K562 (cell line): ENCODE data around the gene ST3GAL3. TPM values are rescaled to one million over a fixed set of nuclear protein-coding genes. Genes with fewer than 3 reads are reported as not detected.

Source experiments
- CBX8 ChIP-seq: fragments of 200-600 bp; sonication (generic); IDR thresholded peaks from 2 replicates; pipeline ENCODE4 v1.6.1; 2012; ENCODE audit warnings: borderline replicate concordance, mixed run types, low read depth, mild to moderate bottlenecking, moderate library complexity, mixed read lengths, low read length, control low read depth, inconsistent platforms; ENCODE audit not compliant: poor library complexity, severe bottlenecking; ENCODE audit errors: extremely low read depth
- E2F6 ChIP-seq, 2 experiments: IDR thresholded peaks; 2 replicates each; pipeline ENCODE4 v1.6.1; 2011; ENCODE audit warnings: borderline replicate concordance in 1 of 2, control low read depth in 1 of 2, low read depth in 1 of 2, low read length in 1 of 2, mild to moderate bottlenecking in 1 of 2, mixed read lengths in 1 of 2, moderate library complexity in 1 of 2; ENCODE audit not compliant: insufficient read depth in 1 of 2, insufficient read length in 1 of 2, poor library complexity in 1 of 2, severe bottlenecking in 1 of 2; ENCODE audit errors: extremely low read depth in 1 of 2
- EP400 ChIP-seq: fragments of 450-650 bp; IDR thresholded peaks from 2 replicates; pipeline ENCODE4 v1.6.1; 2017; ENCODE audit warnings: antibody characterized with exemption, mild to moderate bottlenecking, moderate library complexity
- FIP1L1 ChIP-seq: fragments of 200-400 bp; formaldehyde crosslinking; IDR thresholded peaks from 2 replicates; pipeline ENCODE4 v1.6.1; 2018; ENCODE audit warnings: mild to moderate bottlenecking, low read depth, low read length; ENCODE audit not compliant: poor library complexity, severe bottlenecking
- FOXO4 ChIP-seq: fragments of 450-650 bp; formaldehyde crosslinking; IDR thresholded peaks from 2 replicates; pipeline ENCODE4 v1.4.0; 2020; ENCODE audit warnings: mild to moderate bottlenecking, moderate library complexity
- HMBOX1 ChIP-seq: sonication (generic); IDR thresholded peaks from 2 replicates; pipeline ENCODE4 v1.6.1; 2016
- LCOR ChIP-seq: sonication (generic); formaldehyde crosslinking; IDR thresholded peaks from 2 replicates; pipeline ENCODE4 v1.8.0; 2022; ENCODE audit warnings: mild to moderate bottlenecking, missing genetic modification reagents
- MYNN ChIP-seq, 2 experiments: sonication (generic); formaldehyde crosslinking in 1 of 2; IDR thresholded peaks; 2 replicates each; pipeline versions ENCODE4 v1.5.0 to v1.6.1; 2016 to 2020; ENCODE audit warnings: antibody characterized with exemption in 1 of 2, missing genetic modification reagents in 1 of 2
- OTX1 ChIP-seq: fragments of 450-650 bp; formaldehyde crosslinking; IDR thresholded peaks from 2 replicates; pipeline ENCODE4 v1.4.0; 2022; ENCODE audit warnings: mild to moderate bottlenecking
- PHB ChIP-seq: fragments of 250-450 bp; sonication (Bioruptor Pico); IDR thresholded peaks from 2 replicates; pipeline ENCODE4 v1.5.0; 2021
- PHF20 ChIP-seq: fragments of 450-650 bp; IDR thresholded peaks from 2 replicates; pipeline ENCODE4 v1.6.1; 2018; ENCODE audit not compliant: partially characterized antibody
- RBM39 ChIP-seq: fragments of 200-400 bp; formaldehyde crosslinking; optimal IDR thresholded peaks from 2 replicates; pipeline ENCODE3; 2018; ENCODE audit warnings: low read depth, low read length
- RHOXF2B ChIP-seq: fragments of 250-450 bp; sonication (Bioruptor Pico); conservative IDR thresholded peaks from 2 replicates; pipeline ENCODE4 v1.5.1; 2021
- ZKSCAN3 ChIP-seq: fragments of 250-450 bp; sonication (Bioruptor Pico); IDR thresholded peaks from 2 replicates; pipeline ENCODE4 v1.4.0; 2020
- ZZZ3 ChIP-seq: fragments of 450-650 bp; IDR thresholded peaks from 2 replicates; pipeline ENCODE4 v1.6.1; 2016; ENCODE audit warnings: antibody characterized with exemption, mild to moderate bottlenecking, moderate library complexity
- polyA plus RNA-seq, 8 experiments: library from polyadenylated mRNA; depleted of rRNA in 4 of 8; stranded (reverse) in 5 of 8; unstranded in 3 of 8; fragments of >200 nt; fragmentation: Nextera tagmentation in 2 of 8; fragmentation: Illumina TruSeq in 1 of 8; extraction: Ambion mirVana in 2 of 8; extraction: Trizol in 1 of 8; gene quantifications; 2 replicates each; pipeline versions ENCODE4 v1.2.1 to v1.2.3, GENCODE V29; 2011 to 2014; ENCODE audit warnings: inconsistent platforms in 1 of 8, missing spikeins in 1 of 8
- total RNA-seq, 7 experiments: library from RNA; depleted of rRNA in 6 of 7; stranded (reverse); fragments of >200 nt in 6 of 7; fragmentation: Illumina TruSeq in 2 of 7; extraction: Trizol in 2 of 7; gene quantifications; 2 replicates each; pipeline versions ENCODE4 v1.2.1 to v1.2.3, GENCODE V29; 2011 to 2021; ENCODE audit warnings: low replicate concordance in 1 of 7
- TF ChIP-seq, protein P1 (sequence below), 2 experiments: fragments of 450-650 bp in 1 of 2; sonication (generic) in 1 of 2; formaldehyde crosslinking; conservative IDR thresholded peaks; 2 replicates each; pipeline versions ENCODE4 v1.4.0 to v1.8.1; 2020 to 2022; ENCODE audit warnings: mild to moderate bottlenecking in 1 of 2, missing genetic modification reagents in 1 of 2
- TF ChIP-seq, protein P2 (sequence below): IDR thresholded peaks from 2 replicates; pipeline ENCODE4 v1.6.1; 2011; ENCODE audit not compliant: insufficient read length; ENCODE audit errors: extremely low read depth
- TF ChIP-seq, protein P3 (sequence below): fragments of 450-650 bp; formaldehyde crosslinking; IDR thresholded peaks from 2 replicates; pipeline ENCODE4 v1.4.0; 2020; ENCODE audit warnings: mild to moderate bottlenecking, moderate library complexity
- TF ChIP-seq, protein P4 (sequence below): sonication (generic); formaldehyde crosslinking; IDR thresholded peaks from 2 replicates; pipeline ENCODE4 v1.8.1; 2023; ENCODE audit warnings: mild to moderate bottlenecking, missing genetic modification reagents, moderate library complexity

Gene ST3GAL3
- total and polyA plus RNA-seq, 9 of the 15 experiments (the other 6 are each of a cell fraction or from before 2014, with no cell fraction given), result 1.2 to 18.9 (median 11.0) TPM

DNA sequence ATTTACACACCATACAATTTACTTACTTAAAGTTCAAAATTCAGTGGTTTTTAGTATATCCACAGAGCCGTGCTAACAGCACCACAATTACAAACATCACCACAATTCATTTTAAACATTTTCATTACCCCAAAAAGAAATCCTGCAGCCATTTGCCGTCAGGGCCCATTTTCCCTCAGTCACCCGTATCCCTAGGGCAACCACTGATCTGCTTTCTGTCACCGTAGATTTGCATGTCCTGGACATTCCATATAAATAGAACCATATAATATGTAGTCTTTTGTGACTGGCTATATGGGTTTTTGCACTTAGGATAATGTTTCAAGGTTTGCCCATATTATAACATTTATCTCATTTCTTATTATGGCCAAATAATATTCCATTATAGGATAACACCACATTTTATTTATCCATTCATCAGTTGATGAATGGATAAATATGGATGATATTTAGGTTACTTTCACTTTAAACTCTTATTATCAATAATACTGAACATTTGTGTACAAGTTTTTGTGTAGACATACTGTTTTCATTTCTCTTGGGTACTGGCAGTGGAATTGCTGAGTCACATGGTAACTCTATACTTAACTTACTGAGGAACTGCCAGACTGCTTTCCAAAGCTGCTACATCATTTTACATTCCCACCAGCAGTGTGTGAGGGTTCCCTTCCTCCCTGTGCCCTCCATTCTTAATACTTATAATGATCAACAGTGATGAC is 68.9 kb downstream of the ST3GAL3 start (continued):
- TF ChIP-seq FOXO4 (CRISPR knock-in tag), result no peak
- no peak for TF ChIP-seq OTX1 (CRISPR knock-in tag)
- peak; percentile 53 for TF ChIP-seq EP400
- TF ChIP-seq ZZZ3, result no peak
- TF ChIP-seq, protein P1, sequence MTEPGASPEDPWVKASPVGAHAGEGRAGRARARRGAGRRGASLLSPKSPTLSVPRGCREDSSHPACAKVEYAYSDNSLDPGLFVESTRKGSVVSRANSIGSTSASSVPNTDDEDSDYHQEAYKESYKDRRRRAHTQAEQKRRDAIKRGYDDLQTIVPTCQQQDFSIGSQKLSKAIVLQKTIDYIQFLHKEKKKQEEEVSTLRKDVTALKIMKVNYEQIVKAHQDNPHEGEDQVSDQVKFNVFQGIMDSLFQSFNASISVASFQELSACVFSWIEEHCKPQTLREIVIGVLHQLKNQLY (CRISPR knock-in tag; conservative IDR thresholded peaks at IDR 0.05), result no peak
- no peak for TF ChIP-seq HMBOX1
- TF ChIP-seq, protein P2, sequence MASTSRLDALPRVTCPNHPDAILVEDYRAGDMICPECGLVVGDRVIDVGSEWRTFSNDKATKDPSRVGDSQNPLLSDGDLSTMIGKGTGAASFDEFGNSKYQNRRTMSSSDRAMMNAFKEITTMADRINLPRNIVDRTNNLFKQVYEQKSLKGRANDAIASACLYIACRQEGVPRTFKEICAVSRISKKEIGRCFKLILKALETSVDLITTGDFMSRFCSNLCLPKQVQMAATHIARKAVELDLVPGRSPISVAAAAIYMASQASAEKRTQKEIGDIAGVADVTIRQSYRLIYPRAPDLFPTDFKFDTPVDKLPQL, result no peak
- TF ChIP-seq PHB (CRISPR knock-in tag), result no peak
- TF ChIP-seq FIP1L1, result no peak
- TF ChIP-seq RHOXF2B (CRISPR knock-in tag), result no peak
- TF ChIP-seq, protein P3, sequence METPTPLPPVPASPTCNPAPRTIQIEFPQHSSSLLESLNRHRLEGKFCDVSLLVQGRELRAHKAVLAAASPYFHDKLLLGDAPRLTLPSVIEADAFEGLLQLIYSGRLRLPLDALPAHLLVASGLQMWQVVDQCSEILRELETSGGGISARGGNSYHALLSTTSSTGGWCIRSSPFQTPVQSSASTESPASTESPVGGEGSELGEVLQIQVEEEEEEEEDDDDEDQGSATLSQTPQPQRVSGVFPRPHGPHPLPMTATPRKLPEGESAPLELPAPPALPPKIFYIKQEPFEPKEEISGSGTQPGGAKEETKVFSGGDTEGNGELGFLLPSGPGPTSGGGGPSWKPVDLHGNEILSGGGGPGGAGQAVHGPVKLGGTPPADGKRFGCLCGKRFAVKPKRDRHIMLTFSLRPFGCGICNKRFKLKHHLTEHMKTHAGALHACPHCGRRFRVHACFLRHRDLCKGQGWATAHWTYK, result no peak
- TF ChIP-seq, protein P4, sequence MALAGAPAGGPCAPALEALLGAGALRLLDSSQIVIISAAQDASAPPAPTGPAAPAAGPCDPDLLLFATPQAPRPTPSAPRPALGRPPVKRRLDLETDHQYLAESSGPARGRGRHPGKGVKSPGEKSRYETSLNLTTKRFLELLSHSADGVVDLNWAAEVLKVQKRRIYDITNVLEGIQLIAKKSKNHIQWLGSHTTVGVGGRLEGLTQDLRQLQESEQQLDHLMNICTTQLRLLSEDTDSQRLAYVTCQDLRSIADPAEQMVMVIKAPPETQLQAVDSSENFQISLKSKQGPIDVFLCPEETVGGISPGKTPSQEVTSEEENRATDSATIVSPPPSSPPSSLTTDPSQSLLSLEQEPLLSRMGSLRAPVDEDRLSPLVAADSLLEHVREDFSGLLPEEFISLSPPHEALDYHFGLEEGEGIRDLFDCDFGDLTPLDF, result no peak
- no peak for TF ChIP-seq RBM39
- TF ChIP-seq CBX8, result no peak
- TF ChIP-seq LCOR (CRISPR knock-in tag), result no peak
- no peak for TF ChIP-seq PHF20
- no peak for TF ChIP-seq MYNN (IDR thresholded peaks at IDR 0.05)
- TF ChIP-seq MYNN (CRISPR knock-in tag; IDR thresholded peaks at IDR 0.05), result no peak
- TF ChIP-seq E2F6 (IDR thresholded peaks at IDR 0.05; ENCODE audit: borderline replicate concordance in 1 of 2, extremely low read depth in 1 of 2, insufficient read depth in 1 of 2, insufficient read length in 1 of 2, low read depth in 1 of 2, low read length in 1 of 2, poor library complexity in 1 of 2, severe bottlenecking in 1 of 2), result no peak
- TF ChIP-seq ZKSCAN3, result no peak
